Lung (tissue), 14 donors: Measurements from ENCODE around the gene FOXD4. TPM values are rescaled to one million over a fixed set of nuclear protein-coding genes. Genes with fewer than 3 reads are reported as not detected.
"Not testable (repeated sequence)": the region's sequence is repeated elsewhere in the genome, so short reads cannot be mapped to it uniquely, and the experiment has no call there.

Experiments used
- ATAC-seq: fragments of 200-7000 bp; cut with Tn5 transposase; one replicate; pipeline ENCODE4 v1.9.1; 2020; ENCODE audit warnings: moderate number of reproducible peaks; ENCODE audit not compliant: insufficient read depth, low FRiP score
- DNase-seq, 3 donors: peaks; one replicate each; pipeline ENCODE4 v3.0.0-alpha.2; 2013 to 2017
- H3K27ac ChIP-seq, 2 donors: one replicate each; pipeline ENCODE4 v1.5.1; 2013; ENCODE audit warnings: mild to moderate bottlenecking in 2 of 2, moderate library complexity in 2 of 2, control low read depth in 1 of 2, inconsistent platforms in 1 of 2, low read depth in 1 of 2, low read length in 1 of 2
- H3K27me3 ChIP-seq, 3 donors: one replicate each; pipeline ENCODE4 v1.5.1; 2013; ENCODE audit warnings: low read length in 2 of 3; ENCODE audit not compliant: control insufficient read depth in 3 of 3, insufficient read depth in 3 of 3
- H3K36me3 ChIP-seq, 4 donors: one replicate each; pipeline ENCODE4 v1.5.1; 2013; ENCODE audit warnings: low read length in 4 of 4, mild to moderate bottlenecking in 1 of 4, moderate library complexity in 1 of 4; ENCODE audit not compliant: control insufficient read depth in 4 of 4, insufficient read depth in 4 of 4
- H3K4me1 ChIP-seq, 5 donors: one replicate each; pipeline ENCODE4 v1.5.1; 2013; ENCODE audit warnings: low read length in 5 of 5, mild to moderate bottlenecking in 2 of 5, moderate library complexity in 1 of 5; ENCODE audit not compliant: control insufficient read depth in 5 of 5, insufficient read depth in 5 of 5
- H3K4me3 ChIP-seq: one replicate; pipeline ENCODE4 v1.5.1; 2013; ENCODE audit warnings: mild to moderate bottlenecking, control low read depth, moderate library complexity
- H3K9ac ChIP-seq, 2 donors: one replicate each; pipeline ENCODE4 v1.5.1; 2013; ENCODE audit warnings: low read length in 2 of 2, control low read depth in 1 of 2; ENCODE audit not compliant: insufficient read depth in 1 of 2
- H3K9me3 ChIP-seq, 4 donors: one replicate each; pipeline ENCODE4 v1.5.1; 2013; ENCODE audit warnings: low read length in 3 of 4, mild to moderate bottlenecking in 1 of 4, moderate library complexity in 1 of 4; ENCODE audit not compliant: control insufficient read depth in 4 of 4, insufficient read depth in 3 of 4
- WGBS, 2 donors: extraction: QIAGEN DNeasy Blood & Tissue Kit; methylation state at CpG; one replicate each; pipeline ENCODE4 v1.1.7; 2013; 5-methylcytosine and 5-hydroxymethylcytosine counted together
- long read RNA-seq, 5 donors: transcript quantifications; one replicate each; lab custom pipeline, GENCODE V29; 2026
- polyA plus RNA-seq, 2 donors: library from polyadenylated mRNA; stranded (reverse); fragments of 200-250 nt; gene quantifications; one replicate each; pipeline ENCODE4 v1.2.1, GENCODE V29; 2013
- total RNA-seq, 2 donors: library from RNA; depleted of rRNA in 1 of 2; stranded (reverse); fragments of >200 nt in 1 of 2; gene quantifications; one replicate each; pipeline ENCODE4 v1.2.1, GENCODE V29; 2014 to 2021
- donor health status: Bipolar disorder and iron deficiency.
- donor health status: healthy.
- donor health status: DM: yes; HTN: yes; CAD: no.

The FOXD4 gene
- total RNA-seq = 1 to 10 TPM in 1 of 2 donors, under 1 TPM in 1; 0.34 to 1.1 TPM
- polyA plus RNA-seq = under 1 TPM; 0.35 to 0.53 TPM
- long read RNA-seq, donor 1, partial matches to known transcripts = 0 of 1 reads
- long read RNA-seq, donor 1, other reads (novel, unspliced or antisense) = 0 of 1 reads
- long read RNA-seq, donor 2 = 0 reads
- long read RNA-seq, donor 3, partial matches to known transcripts = 0 of 1 reads
- long read RNA-seq, donor 3, other reads (novel, unspliced or antisense) = 0 of 1 reads
- long read RNA-seq, donor 4 = 0 reads
- long read RNA-seq, donor 5, partial matches to known transcripts = 0 of 1 reads
- long read RNA-seq, donor 5, other reads (novel, unspliced or antisense) = 0 of 1 reads

- DNase-seq, H3K9me3 ChIP-seq, H3K36me3 ChIP-seq, H3K27ac ChIP-seq, ATAC-seq, H3K9ac ChIP-seq, H3K4me3 ChIP-seq: not testable (repeated sequence)
- 10 to 30% methylated on average over 26 to 30 of the region's 30 CpGs for WGBS, 2 donors
- H3K4me1 ChIP-seq = peaks cover 0 to 13% (median 0%) of the 10 kb centered on the region in 5 donors
- peaks cover 0 to 19% (median 17%) of the 10 kb centered on the region in 3 donors for H3K27me3 ChIP-seq
Measured at GRCh38 chr9:117995-118467, at the start of gene FOXD4. FOXD4 (minus strand) TSS chr9:118417; CDS start chr9:118119, 298 bp downstream.

GRCh38 chr9:159871-160270 lies 41.7 kb upstream of the FOXD4 start:
- H3K36me3 ChIP-seq, H3K27ac ChIP-seq, H3K27me3 ChIP-seq, H3K4me1 ChIP-seq, H3K9me3 ChIP-seq, H3K9ac ChIP-seq, ATAC-seq, H3K4me3 ChIP-seq: not testable (repeated sequence)
- 12 to 31% methylated on average over 1 of the region's 1 CpG for WGBS, 2 donors
- peak in 1 of 3 donors; percentile 1 for DNase-seq

GRCh38 chr9:151173-151572 lies 33.0 kb upstream of the FOXD4 start:
- peak in 1 of 3 donors; percentile 1 for DNase-seq
- ATAC-seq, H3K27me3 ChIP-seq, H3K4me3 ChIP-seq, H3K9ac ChIP-seq, H3K9me3 ChIP-seq, H3K4me1 ChIP-seq, H3K36me3 ChIP-seq, H3K27ac ChIP-seq: not testable (repeated sequence)

GRCh38 chr9:139880-140279 lies 21.7 kb upstream of the FOXD4 start:
- WGBS, 2 donors = 88 to 91% methylated on average over 17 of the region's 17 CpGs
- H3K4me3 ChIP-seq, H3K27me3 ChIP-seq, H3K4me1 ChIP-seq, DNase-seq, ATAC-seq, H3K36me3 ChIP-seq, H3K9me3 ChIP-seq, H3K9ac ChIP-seq, H3K27ac ChIP-seq: not testable (repeated sequence)

- peaks cover 0 to 13% (median 0%) of the 10 kb centered on the region in 5 donors for H3K4me1 ChIP-seq
- ATAC-seq, H3K9ac ChIP-seq, H3K9me3 ChIP-seq, H3K4me3 ChIP-seq, H3K36me3 ChIP-seq, H3K27ac ChIP-seq: not testable (repeated sequence)
- peak in 1 of 3 donors; percentile 18 for DNase-seq
- 3 to 5% methylated on average over 44 to 65 of the region's 71 CpGs for WGBS, 2 donors
- H3K27me3 ChIP-seq = peaks cover 0 to 25% (median 21%) of the 10 kb centered on the region in 3 donors
Measured at GRCh38 chr9:117144-117994, 848 bp downstream of the FOXD4 start.

- H3K27me3 ChIP-seq = peaks cover 0 to 32% (median 23%) of the 10 kb centered on the region in 3 donors
- not testable (repeated sequence) for ATAC-seq, H3K36me3 ChIP-seq, H3K9ac ChIP-seq, H3K27ac ChIP-seq, H3K4me3 ChIP-seq, H3K9me3 ChIP-seq
- DNase-seq = peak in 1 of 3 donors; percentile 6
- 8 to 10% methylated on average over 40 of the region's 41 CpGs for WGBS, 2 donors
- peaks cover 0 to 13% (median 0%) of the 10 kb centered on the region in 5 donors for H3K4me1 ChIP-seq
Measured at GRCh38 chr9:116239-117077, 1.8 kb downstream of the FOXD4 start.

GRCh38 chr9:115118-115451 lies 3.1 kb downstream of the FOXD4 start:
- DNase-seq, H3K9ac ChIP-seq, ATAC-seq, H3K36me3 ChIP-seq, H3K9me3 ChIP-seq, H3K4me3 ChIP-seq, H3K27ac ChIP-seq: not testable (repeated sequence)
- 13 to 14% methylated on average over 11 of the region's 11 CpGs for WGBS, 2 donors
- Histone ChIP-seq H3K27me3 (peaks cover 0 to 32% (median 23%) of the 10 kb centered on the region in 3 donors), H3K4me1 (peaks cover 0 to 13% (median 0%) of the 10 kb centered on the region in 5 donors)
